ENCODE results near the gene DDX20.

- no peak for TF ChIP-seq POLR2AphosphoS5 (IDR thresholded peaks at IDR 0.05; ENCODE audit: low read depth, low read length)
- no peak for TF ChIP-seq POLR2A (IDR thresholded peaks at IDR 0.05; ENCODE audit: low read depth, low read length)
- no peak for TF ChIP-seq TAF1 (IDR thresholded peaks at IDR 0.05; ENCODE audit: low read depth, low read length)
- TF ChIP-seq SPI1 (IDR thresholded peaks at IDR 0.05; ENCODE audit: low read depth, low read length) = no peak
These were observed 46.4 kb downstream of the DDX20 start for GRCh38 chr1:111802110-111802509.

All from GM12891 (cell line).